ENCODE results near the gene FAF2. TPM values are rescaled to one million over a fixed set of nuclear protein-coding genes. Genes with fewer than 3 reads are reported as not detected.

Gene FAF2
- total RNA-seq, 4 donors from 2014 or later = 25.3 to 27.7 (median 25.5) TPM

GRCh38 chr5:176426876-176427275, 21.3 kb upstream of the FAF2 start:
- no peak overlapping the region for H3K27ac ChIP-seq
- peaks cover 3% of the 10 kb centered on the region for H3K27me3 ChIP-seq
- H3K9me3 ChIP-seq = no peaks in the 10 kb centered on the region
- TF ChIP-seq POLR2AphosphoS5 (IDR thresholded peaks at IDR 0.05) = no peak
- no peak for TF ChIP-seq POLR2A (IDR thresholded peaks at IDR 0.05)
- no peak for TF ChIP-seq CTCF (IDR thresholded peaks at IDR 0.05)
- TF ChIP-seq EP300 (IDR thresholded peaks at IDR 0.05) = no peak
- H3K4me1 ChIP-seq = no peaks in the 10 kb centered on the region
- no peaks in the 10 kb centered on the region for H3K36me3 ChIP-seq
- no peak for ATAC-seq
- 68 to 88% methylated on average over 1 of the region's 1 CpG for WGBS, 2 donors (ENCODE audit: low coverage in 1 of 2)
- H3K4me3 ChIP-seq = no peak overlapping the region

GRCh38 chr5:176427971-176428370, 20.2 kb upstream of the FAF2 start:
- H3K4me1 ChIP-seq = no peaks in the 10 kb centered on the region

GRCh38 chr5:176429972-176430371, 18.2 kb upstream of the FAF2 start:
- TF ChIP-seq POLR2AphosphoS5 (IDR thresholded peaks at IDR 0.05) (no peak), CTCF (IDR thresholded peaks at IDR 0.05) (no peak), EP300 (IDR thresholded peaks at IDR 0.05) (no peak), POLR2A (IDR thresholded peaks at IDR 0.05) (no peak)
- WGBS, 2 donors (ENCODE audit: low coverage in 1 of 2) = 58% methylated on average over 3 of the region's 4 CpGs; no CpG with 5 or more reads in 1 of the 2 donors
- Histone ChIP-seq H3K27me3 (peaks cover 11% of the 10 kb centered on the region), H3K27ac (no peak overlapping the region), H3K36me3 (no peaks in the 10 kb centered on the region), H3K4me3 (no peak overlapping the region), H3K9me3 (no peaks in the 10 kb centered on the region), H3K4me1 (no peaks in the 10 kb centered on the region)
- ATAC-seq = no peak

More at GRCh38 chr5:176427971-176428370, 20.2 kb upstream of the FAF2 start:
- ATAC-seq = no peak
- H3K36me3 ChIP-seq = no peaks in the 10 kb centered on the region
- no peak overlapping the region for H3K27ac ChIP-seq
- no peak overlapping the region for H3K4me3 ChIP-seq
- H3K9me3 ChIP-seq = no peaks in the 10 kb centered on the region
- peaks cover 10% of the 10 kb centered on the region for H3K27me3 ChIP-seq
- WGBS, 2 donors (ENCODE audit: low coverage in 1 of 2) = 47 to 69% methylated on average over 1 to 4 of the region's 4 CpGs
- TF ChIP-seq CTCF (IDR thresholded peaks at IDR 0.05) (no peak), POLR2AphosphoS5 (IDR thresholded peaks at IDR 0.05) (no peak), POLR2A (IDR thresholded peaks at IDR 0.05) (no peak), EP300 (IDR thresholded peaks at IDR 0.05) (no peak)

- 89% methylated on average over 3 of the region's 5 CpGs; no CpG with 5 or more reads in 1 of the 2 donors for WGBS, 2 donors (ENCODE audit: low coverage in 1 of 2)
- no peaks in the 10 kb centered on the region for H3K36me3 ChIP-seq
- TF ChIP-seq EP300 (IDR thresholded peaks at IDR 0.05) (no peak), CTCF (IDR thresholded peaks at IDR 0.05) (no peak), POLR2A (IDR thresholded peaks at IDR 0.05) (no peak), POLR2AphosphoS5 (IDR thresholded peaks at IDR 0.05) (no peak)
- H3K4me1 ChIP-seq = no peaks in the 10 kb centered on the region
- H3K27me3 ChIP-seq = peaks cover 14% of the 10 kb centered on the region
- H3K9me3 ChIP-seq = no peaks in the 10 kb centered on the region
- H3K4me3 ChIP-seq = no peak overlapping the region
- no peak overlapping the region for H3K27ac ChIP-seq
- no peak for ATAC-seq
These were observed 15.5 kb upstream of the FAF2 start for GRCh38 chr5:176432707-176433106.

GRCh38 chr5:176436656-176437055, 11.5 kb upstream of the FAF2 start:
- no peaks in the 10 kb centered on the region for H3K4me1 ChIP-seq
- WGBS, 2 donors (ENCODE audit: low coverage in 1 of 2) = 38 to 44% methylated on average over 5 of the region's 5 CpGs
- no peak for ATAC-seq
- no peak overlapping the region for H3K4me3 ChIP-seq
- no peak overlapping the region for H3K27ac ChIP-seq
- no peaks in the 10 kb centered on the region for H3K9me3 ChIP-seq
- peaks cover 30% of the 10 kb centered on the region for H3K27me3 ChIP-seq
- TF ChIP-seq POLR2A (IDR thresholded peaks at IDR 0.05) (no peak), POLR2AphosphoS5 (IDR thresholded peaks at IDR 0.05) (no peak), EP300 (IDR thresholded peaks at IDR 0.05) (no peak), CTCF (IDR thresholded peaks at IDR 0.05) (no peak)
- H3K36me3 ChIP-seq = no peaks in the 10 kb centered on the region

All from gastroesophageal sphincter (tissue), 4 donors.